NOMO-1 treated with dmso at 0.1 percent for 144 hours (cell line): ENCODE measurements around the gene NDC1.

ENCODE experiments used
- DNase-seq: peaks from one replicate; lab custom pipeline; 2025; ENCODE audit not compliant: unreplicated experiment; lab: John Stamatoyannopoulos, UW

Gene NDC1

DNA sequence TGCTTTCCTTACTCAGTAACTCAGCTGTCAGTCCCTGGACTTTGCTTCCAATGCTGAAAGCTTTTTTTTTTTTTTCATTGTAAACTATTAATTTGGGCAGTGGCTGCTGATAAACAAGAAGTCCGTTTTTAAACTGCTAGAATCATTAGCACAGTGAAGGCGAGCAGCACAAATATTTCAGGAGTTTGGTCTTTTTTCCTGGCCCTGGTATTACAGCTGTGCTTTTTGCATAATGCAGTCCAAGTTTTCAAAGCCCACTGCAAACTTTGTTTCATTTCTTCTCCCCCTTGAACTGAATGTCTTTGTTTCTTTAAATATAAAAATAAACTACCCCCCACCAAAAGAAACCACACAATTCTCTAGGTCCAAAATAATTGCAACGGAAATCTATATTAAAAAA lies 105.7 kb downstream of the NDC1 start:
- no peak for DNase-seq

DNA sequence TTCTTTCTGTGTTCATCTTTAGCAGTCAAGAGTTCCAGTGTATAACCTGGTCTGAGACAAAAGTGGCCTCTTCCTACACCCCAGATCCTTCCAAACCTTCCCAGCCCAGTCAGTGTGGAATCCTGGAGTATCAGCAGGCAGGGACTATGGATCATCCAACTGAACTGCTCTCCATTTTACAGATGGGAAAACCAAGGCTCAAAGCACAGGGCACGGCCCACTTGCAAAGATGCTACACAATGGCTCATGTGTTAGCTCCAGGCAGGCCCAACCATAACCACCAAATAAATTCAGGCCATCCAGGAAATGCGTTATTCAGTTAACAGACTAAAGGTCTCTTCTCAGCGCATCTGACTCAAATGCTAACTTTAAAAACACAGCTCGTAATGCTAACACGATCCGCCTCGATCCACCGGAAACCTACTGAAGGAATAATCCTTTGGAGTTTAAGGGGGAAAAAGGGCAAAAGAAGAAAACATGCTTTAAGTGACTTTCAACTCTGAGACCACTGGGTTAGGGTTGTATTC lies 106.3 kb downstream of the NDC1 start:
- DNase-seq: no peak

DNA sequence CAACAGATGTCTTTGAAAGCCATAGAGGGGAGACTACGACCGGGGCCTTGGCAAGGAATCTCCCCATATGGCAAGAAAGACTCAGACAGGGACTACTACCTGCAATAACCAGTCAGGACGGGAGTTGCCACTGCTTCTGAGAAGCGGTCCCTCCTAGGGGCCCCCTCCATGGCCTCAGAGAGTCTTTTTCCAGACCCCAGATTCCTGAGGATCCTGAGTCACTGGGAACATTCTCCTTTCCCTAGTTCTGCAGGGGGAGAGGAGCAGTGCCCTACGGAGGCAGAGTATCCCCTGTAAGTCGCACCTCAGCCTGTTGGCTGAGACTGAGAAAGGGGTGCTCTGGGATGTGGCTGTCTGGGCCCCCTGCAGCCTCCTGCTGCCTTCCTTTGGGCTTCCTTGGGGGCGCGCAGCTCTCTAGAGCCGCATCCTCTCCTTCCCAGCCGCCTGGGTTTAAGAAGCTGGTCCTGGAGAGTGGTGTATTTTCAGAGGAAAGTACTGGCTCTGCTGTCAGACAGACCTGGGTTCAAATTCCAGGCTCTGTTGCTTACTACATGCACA lies 107.0 kb downstream of the NDC1 start:
- no peak for DNase-seq

DNA sequence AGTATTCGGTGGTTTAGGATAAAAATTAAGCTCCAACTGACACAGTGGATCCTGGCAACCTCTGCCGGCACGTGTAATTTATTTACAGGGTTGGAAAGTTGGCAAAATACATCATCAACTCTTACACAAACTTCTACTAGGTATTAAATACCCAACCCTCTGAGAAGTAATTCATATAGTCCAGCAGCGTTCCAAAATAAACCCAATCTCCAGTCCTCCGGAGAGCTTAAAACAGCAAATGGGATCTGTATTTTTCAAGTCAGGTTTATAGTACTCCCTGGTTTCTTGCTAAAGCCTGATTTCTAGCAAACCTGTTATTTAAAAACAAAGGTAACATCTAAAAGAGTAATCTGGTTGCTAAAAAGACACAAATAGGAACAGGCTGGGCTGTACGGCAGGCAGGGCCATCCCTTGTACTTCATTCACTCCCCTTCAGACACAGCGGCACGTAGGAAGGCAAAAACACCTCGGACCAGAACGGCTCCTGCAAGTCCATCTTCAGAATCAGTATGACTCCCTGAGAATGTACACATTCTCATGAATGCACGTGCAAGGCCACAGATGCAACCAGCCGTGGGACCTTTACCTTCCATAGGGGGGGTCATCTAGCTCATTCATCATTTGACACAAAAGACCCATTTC lies 107.8 kb downstream of the NDC1 start:
- no peak for DNase-seq

DNA sequence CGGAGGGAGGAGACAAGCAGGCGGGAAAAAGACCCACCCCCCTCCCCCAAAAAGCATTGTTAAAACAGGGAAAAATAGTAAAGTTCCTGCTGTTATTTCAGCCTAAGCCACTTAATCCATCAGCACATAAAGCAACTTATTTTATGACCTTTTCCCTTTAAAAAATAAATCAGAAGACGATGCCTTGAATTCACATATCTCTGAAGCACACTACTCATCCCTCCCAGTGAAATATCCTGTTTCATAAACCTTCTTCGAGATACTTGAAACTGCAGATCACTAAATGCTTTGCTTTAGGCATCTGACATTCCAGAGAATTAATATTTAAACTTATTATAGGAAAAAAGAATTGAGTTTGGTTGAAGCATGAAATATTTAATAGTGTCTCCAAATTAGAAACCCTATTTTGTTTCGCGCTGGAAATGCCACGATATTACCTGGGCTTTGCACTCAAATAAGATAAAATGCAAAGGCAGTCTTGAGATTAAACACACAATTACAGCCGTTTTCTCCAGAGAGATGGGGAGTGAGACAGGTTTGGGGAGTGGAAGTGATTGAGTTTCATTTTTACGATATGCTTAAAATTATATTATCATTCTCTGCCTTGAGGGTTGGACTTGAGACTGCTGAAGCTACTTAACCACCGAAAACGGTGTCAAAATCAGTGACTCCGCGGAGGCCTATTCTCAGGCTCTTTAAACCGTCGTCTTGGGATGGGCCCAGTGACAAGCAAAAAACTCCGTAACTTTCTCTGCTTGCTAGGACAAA lies 108.5 kb downstream of the NDC1 start:
- DNase-seq: no peak

DNA sequence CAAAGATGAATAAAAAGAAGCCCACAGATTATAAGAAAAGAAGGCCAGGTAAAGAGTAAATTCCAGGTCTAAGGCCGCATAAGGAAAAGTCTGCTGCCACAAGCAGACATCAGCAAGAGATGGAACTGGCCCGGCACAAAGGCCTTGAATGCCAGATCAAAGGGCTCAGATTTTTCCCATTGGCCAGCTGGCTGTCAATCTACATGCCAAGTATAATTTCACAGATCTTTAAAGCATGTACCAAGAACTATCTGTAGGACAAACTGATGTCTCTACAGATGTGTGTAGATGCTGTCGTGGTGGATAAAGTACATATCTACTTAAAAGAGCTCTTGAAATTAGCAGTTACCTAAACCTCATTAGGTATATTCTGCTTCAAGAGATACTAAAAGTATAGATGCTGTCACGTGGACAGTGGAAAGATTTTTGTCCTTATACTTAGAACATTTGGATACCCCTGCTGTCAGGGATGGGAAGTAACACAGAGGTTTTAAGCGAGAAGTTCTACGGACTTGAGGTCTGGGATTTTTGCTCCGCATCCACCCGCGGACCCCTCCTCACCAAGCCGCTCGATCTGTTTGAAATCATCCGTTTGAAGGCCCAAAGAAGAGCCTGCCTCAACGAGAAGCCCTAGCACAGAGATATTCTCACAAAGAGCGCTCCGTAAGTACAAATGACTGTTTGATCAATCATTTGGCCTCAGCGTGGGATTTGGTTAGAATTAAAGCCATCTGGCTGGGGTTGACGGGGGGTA lies 109.2 kb downstream of the NDC1 start:
- no peak for DNase-seq

DNA sequence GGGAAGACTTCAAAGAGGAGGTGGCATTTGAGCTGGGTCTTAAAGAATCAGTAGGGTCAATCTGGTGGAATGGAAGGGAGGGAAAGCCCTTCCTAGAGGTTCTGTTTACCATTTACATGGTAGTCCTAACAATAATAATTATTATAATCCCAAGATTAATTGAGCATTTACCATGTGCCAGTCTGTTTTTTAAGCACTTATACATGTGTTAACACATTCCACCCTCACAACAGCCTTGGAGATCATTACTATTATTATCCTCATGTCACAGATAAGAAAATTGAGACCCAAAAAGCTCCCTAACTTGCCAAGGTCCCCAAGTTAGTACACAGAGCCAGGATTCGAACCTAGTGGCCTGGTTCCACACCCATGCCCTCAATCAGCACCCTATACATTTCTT lies 109.9 kb downstream of the NDC1 start:
- no peak for DNase-seq

DNA sequence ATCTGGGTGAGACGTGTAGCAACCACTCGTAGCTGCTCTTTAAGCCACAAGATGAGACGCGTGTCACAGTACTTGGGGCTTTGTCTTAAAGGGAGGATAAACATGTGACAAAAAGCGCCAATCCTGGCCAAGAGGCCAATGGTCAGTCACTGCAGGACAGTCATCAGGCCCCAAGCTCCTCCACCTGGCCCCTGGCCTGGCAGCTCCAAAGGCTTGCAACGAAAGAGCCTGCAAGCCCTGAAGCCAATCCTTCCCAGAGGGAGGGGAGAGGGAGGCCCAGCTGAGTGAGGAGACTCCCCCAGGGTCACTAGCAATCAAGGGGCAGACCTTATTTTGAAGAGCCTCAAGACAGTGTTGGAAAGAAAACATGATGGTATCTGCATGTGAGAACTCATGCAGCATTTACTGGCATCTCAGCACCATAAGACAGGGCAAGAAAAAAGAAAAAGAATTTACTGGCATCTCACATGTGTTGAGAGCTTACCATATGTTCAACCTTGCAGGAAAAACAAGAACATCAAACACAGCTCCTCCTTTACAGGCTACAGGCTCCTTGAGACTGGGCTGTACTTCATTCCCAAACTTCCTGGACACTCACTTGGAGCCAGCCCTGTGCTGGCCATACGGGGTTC lies 110.5 kb downstream of the NDC1 start:
- no peak for DNase-seq

DNA sequence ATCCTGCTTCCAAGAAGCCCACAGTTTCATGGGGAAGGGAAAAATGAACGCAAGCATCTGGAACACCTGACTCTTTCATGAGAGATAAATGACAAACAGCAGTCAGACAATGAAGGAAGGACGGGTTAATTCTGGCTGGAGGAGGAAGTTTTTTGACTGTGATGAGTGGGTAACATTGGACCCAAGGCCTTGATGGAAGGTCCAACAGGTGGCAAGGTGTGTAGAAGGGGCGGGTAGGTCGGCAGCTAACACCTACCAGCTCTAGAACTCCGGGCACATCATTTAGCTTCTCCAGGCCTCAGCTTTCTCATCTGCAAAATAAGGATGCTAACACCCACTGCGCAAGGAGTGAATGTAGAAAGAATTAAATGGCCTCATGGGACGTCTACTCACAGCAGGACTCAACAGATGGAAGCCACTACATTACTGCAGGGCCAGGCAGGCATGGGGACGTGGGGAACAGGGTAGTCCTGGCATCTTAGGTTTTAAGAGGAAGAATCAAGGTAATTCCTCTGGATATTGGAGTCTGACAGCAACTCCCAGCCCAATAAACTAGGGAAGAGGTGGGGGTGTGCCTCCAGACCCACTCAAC lies 112.0 kb downstream of the NDC1 start:
- DNase-seq: no peak

DNA sequence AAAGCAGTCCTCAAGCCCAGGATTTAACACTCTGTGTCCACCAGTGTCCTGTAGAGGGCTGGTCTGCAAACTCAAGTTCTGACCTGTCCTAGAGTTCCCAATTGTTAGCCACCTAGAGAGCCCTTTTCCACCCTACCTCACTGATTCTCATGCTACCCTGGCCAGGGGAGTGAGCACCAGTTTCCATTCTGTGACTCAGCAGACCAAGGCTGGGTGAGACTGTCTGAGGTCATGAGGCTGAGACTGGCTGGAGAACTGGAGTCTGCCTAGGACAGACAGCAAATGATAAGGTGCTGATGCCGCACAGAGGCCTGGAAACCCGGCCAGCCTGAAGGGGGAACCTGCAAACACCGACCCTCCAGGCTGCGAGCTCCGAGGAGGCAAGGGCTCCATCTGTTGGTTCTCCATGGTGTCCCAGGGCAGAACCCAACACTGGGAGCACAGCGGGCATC lies 112.8 kb downstream of the NDC1 start:
- DNase-seq: no peak

DNA sequence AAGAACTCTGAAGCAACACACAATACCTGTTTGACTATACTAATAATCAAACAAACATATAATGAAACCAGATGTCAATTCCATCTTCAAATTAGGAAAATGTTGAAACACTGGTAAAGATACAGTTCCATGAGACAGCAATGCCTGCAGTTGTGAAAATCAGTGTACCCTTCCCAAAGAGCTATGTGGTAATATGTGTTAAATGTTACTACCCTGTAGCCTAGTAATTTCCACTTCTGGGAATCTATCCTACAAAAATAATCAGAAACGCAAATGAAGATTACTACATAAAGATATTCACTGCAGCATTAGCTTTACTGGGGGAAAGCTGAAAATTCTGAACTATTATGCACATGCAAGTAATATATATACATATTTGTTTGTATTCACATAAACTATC lies 116.1 kb downstream of the NDC1 start:
- no peak for DNase-seq

DNA sequence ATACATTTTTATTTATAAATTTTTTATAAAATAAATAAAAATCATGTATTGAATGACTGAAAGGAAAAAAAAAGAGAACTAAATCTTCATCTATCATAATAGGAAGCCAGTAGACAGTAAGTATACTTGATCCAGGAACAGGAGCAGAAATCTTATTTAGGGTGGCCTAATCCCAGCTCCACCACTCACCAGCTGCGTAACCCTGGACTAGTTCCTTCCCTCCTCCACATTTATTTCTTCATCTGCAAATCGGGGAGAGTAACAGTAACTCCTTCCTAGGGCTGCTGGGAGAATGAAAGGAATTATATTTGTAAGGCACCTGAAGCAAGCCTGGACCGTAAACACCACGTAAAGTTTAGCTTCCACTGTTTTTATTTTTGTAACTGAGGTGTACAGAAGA lies 117.0 kb downstream of the NDC1 start:
- no peak for DNase-seq

DNA sequence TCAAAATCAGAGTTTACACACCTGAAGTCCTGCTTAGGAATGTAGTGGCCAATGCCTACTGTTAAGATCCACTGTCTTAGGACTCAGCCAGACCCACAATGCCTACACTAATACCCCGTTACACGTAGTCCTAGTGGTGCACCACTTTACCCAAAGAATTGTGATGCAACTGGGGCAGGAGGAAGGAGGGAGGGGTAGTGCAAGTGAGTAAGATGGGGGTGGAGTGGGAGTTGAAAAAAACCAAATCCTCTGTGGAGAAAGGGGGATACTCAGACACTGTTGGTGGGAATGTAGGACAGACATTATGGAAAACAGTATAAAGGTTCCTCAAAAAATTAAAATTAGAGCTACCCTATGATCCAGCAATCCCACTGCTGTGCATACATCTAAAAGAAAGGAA lies 118.6 kb downstream of the NDC1 start:
- DNase-seq: no peak

DNA sequence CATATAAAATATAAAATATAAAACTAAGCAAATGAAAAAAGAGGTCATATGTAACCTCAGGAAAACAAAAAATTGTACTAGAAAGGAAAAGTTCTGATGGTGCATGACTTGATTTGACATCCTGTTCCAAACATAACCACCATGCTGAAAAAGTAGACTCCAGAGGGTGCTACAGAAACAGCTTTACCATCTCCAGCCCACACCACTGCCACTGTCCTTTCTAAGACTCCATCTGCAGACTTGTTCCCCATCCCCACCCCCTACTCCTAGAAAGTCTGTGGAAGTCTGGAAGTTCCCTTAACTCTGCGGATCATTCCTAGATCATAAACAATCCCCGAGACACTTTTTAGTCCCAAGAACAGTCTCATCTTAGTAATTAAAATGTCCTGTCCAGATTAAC lies 119.7 kb downstream of the NDC1 start:
- no peak for DNase-seq

DNA sequence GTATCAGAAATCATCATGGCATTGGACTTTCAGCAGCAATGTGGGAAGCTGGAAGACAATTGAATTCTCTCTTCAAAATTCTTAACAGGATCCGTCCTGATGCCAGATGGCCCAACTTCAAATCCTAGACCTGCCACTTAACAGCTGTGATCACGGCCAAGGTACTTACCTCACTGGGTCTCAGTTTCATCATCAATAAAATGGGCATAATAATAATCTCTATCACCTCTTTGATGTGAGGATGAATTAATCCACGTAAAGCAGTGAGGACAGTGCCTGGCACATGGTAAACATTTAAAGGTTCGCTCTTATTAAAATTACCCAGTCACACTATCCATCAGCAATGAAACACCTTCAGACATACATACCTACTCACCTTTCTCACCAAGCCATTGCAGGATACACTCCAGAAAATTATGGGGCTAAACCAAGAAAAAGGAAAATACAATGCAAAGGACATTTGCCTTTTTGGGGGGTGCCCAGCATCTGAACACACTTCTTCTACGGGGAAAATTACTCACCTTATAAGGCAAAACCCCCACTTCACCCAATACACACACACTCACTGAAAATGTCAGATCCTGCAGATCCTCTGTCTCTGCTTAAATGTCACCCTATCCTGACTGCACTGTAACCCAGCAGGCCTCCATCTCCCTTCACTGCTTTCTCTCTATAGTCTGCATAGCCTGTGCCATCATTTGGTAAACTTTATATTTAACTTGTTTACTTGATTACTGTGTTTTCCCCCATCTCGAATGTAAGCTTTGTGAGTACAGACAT lies 120.9 kb downstream of the NDC1 start:
- no peak for DNase-seq

DNA sequence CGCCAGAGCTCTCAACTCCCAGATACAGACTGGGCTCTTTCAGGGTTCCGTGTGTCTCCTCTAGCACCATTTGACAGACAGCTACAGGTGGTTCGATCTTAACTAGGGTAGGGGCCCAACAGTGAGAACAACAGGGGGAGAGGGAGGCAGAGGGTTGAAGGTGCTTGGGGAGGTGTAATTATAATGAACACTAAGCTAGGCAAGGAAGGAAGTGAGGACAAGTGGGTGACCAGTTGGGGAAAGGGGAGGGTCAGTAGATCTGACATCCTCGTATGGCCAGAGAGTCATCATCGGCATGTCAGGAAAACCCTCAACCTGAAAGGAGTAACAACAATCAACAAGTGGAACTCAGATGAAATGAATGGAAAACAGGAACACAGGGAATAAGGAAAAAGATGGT lies 121.9 kb downstream of the NDC1 start:
- no peak for DNase-seq

DNA sequence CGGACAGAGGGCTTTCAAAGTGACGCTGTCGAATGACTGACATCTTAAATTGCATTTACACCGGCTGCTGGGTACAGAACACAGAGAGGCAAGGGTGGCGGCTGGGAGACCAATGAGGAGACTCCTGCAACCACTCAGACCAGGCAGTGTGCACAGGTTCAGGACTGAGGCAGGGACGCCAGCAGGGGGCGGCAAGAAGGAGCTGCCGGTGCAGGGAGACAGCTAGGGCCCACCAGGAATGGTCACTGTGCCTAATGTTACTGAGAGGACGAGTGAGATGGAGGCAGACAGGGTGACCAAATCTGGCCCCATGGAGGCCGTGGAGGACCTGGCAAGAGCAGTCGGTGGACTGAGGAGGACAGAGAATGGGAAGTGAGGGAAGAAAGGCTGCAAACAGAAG lies 122.6 kb downstream of the NDC1 start:
- DNase-seq: no peak
